Measurements from ENCODE around the gene CASP14.
"Not testable (repeated sequence)": the region's sequence is repeated elsewhere in the genome, so short reads cannot be mapped to it uniquely, and the experiment has no call there.

The CASP14 gene, protein sequence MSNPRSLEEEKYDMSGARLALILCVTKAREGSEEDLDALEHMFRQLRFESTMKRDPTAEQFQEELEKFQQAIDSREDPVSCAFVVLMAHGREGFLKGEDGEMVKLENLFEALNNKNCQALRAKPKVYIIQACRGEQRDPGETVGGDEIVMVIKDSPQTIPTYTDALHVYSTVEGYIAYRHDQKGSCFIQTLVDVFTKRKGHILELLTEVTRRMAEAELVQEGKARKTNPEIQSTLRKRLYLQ

DNA sequence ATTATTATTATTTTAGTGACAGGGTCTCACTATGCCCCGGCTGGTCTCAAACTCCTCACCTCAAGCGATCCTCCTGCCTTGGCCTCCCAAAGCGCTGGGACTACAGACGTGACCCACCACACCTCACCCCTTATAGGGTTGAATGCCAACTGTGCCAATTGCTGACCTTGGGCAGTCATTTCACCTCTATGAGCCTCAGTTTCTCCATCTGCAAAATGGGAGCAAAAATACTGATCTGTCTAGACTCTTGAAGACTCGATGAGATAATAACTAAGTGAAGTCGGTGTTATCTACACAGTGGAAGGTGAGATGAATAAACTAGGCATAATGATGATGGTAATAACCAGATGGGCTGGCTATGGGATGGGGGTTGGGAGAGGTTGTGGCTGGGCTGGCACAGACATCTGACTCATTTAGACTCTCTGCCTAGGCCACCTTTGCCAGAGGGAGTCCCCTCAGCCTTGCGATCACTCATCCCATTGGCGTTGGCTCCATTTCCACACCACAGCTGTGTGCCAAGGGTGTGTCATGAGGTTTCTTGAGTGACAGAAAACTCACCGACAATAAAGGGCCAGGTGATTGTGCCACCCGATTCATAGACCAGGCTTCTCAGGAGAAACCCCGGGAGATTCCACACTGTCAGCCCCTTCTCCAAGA is at the start of gene CASP14:
Gene CASP14, plus strand, starts transcription at position 596 of the 657 bp plus-strand sequence. CDS start 2,772 bp downstream, outside the sequence.
- TF ChIP-seq, protein P1, sequence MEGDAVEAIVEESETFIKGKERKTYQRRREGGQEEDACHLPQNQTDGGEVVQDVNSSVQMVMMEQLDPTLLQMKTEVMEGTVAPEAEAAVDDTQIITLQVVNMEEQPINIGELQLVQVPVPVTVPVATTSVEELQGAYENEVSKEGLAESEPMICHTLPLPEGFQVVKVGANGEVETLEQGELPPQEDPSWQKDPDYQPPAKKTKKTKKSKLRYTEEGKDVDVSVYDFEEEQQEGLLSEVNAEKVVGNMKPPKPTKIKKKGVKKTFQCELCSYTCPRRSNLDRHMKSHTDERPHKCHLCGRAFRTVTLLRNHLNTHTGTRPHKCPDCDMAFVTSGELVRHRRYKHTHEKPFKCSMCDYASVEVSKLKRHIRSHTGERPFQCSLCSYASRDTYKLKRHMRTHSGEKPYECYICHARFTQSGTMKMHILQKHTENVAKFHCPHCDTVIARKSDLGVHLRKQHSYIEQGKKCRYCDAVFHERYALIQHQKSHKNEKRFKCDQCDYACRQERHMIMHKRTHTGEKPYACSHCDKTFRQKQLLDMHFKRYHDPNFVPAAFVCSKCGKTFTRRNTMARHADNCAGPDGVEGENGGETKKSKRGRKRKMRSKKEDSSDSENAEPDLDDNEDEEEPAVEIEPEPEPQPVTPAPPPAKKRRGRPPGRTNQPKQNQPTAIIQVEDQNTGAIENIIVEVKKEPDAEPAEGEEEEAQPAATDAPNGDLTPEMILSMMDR (IDR thresholded peaks at IDR 0.05; ENCODE audit: low read depth, low read length): no peak
- TF ChIP-seq MYC (IDR thresholded peaks at IDR 0.05; ENCODE audit: low read depth, low read length): no peak
- TF ChIP-seq POLR2A (IDR thresholded peaks at IDR 0.05; ENCODE audit: extremely low read depth, insufficient read length): no peak
- TF ChIP-seq, protein P2, sequence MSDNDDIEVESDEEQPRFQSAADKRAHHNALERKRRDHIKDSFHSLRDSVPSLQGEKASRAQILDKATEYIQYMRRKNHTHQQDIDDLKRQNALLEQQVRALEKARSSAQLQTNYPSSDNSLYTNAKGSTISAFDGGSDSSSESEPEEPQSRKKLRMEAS (IDR thresholded peaks at IDR 0.05; ENCODE audit: low read depth, low read length): no peak
- no peak within 1 kb of the TSS for H3K4me3 ChIP-seq (ENCODE audit: low read depth, low read length)
- DNase-seq (ENCODE audit: low read depth): no peak

DNA sequence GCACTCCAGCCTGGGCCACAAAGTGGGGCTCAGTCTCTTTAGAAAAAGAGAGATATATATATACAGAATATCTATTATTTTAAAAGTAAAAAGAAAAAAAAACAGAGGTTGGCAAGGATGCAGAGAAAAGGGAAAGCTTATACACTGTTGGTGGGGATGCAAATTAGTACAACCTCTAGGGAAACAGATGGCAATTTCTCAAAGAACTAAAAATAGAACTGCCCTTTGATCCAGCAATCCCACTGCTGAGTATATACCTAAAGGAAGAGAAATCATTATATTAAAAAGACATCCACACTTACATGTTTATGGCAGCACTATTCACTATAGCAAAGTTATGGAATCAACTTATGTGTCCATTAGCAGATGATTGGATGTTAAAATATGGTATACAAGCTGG is 41.0 kb upstream of the CASP14 start:
- H3K4me3 ChIP-seq (ENCODE audit: low read depth, low read length): no peak overlapping the region
- DNase-seq (ENCODE audit: low read depth): no peak
- TF ChIP-seq POLR2A (IDR thresholded peaks at IDR 0.05; ENCODE audit: extremely low read depth, insufficient read length) (no peak), MYC (IDR thresholded peaks at IDR 0.05; ENCODE audit: low read depth, low read length) (no peak)
- TF ChIP-seq, protein P1 (IDR thresholded peaks at IDR 0.05; ENCODE audit: low read depth, low read length): no peak
- TF ChIP-seq, protein P2 (IDR thresholded peaks at IDR 0.05; ENCODE audit: low read depth, low read length): no peak

DNA sequence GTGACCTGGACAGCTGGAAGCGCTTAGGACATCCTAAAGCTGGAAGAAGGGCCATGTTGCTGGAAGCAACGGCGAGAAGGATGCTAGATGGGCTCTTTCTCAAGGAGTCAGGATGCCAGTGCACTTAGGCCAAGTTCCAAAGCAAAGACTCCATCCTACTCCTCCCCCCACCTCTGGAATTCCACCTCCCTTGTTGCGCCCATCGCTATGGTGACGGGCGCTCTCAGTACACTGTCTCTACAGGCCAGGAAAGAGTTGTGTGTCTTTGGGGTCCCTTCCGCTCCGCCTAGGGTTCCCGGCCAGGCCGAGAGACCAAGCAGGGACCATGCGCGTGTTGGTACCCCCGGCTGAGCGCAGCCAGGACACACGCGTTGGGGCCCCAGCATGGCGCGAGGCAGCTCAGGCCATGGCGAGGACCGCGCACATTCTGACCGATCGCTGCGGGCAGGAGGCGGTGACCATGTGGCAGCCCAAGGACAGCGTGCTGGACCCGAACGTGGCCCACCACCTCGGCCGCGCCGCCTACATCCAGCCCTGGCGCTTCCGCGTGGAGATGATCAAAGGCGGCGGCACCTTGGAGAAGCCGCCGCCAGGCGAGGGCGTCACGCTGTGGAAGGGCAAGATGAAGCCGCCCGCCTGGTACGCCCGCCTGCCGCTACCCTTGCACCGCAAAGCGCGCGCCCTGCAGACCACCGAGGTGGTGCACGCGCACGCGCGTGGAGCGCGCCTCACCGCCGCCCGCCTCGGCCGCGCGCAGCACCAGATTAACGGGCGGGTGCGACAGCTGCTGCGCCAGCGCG is 38.6 kb upstream of the CASP14 start:
- TF ChIP-seq, protein P2 (IDR thresholded peaks at IDR 0.05; ENCODE audit: low read depth, low read length): no peak
- TF ChIP-seq POLR2A (IDR thresholded peaks at IDR 0.05; ENCODE audit: extremely low read depth, insufficient read length) (no peak), MYC (IDR thresholded peaks at IDR 0.05; ENCODE audit: low read depth, low read length) (no peak)
- TF ChIP-seq, protein P1 (IDR thresholded peaks at IDR 0.05; ENCODE audit: low read depth, low read length): no peak
- no peak for DNase-seq (ENCODE audit: low read depth)
- H3K4me3 ChIP-seq (ENCODE audit: low read depth, low read length): no peak overlapping the region

DNA sequence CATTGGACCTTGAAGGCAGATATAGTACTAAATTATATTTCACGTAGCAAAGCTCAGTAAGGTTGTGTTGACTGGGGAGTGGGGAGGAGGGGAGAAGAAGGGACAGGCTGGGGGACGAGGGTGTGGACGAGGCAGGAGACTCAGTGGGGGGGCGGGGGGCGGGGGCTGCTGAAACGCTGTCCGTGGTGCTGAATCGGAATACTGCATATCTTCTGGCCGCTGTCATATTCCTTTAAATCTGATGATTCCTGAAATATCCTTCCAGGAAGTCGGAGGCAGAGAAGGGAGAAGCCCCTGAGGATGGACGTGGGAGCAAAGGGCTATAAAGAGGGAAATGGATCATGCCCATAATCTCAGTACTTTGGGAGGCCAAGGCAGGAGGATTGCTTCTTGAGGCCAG is 34.7 kb upstream of the CASP14 start:
- H3K4me3 ChIP-seq (ENCODE audit: low read depth, low read length): no peak overlapping the region
- TF ChIP-seq POLR2A (IDR thresholded peaks at IDR 0.05; ENCODE audit: extremely low read depth, insufficient read length) (no peak), MYC (IDR thresholded peaks at IDR 0.05; ENCODE audit: low read depth, low read length) (no peak)
- TF ChIP-seq, protein P1 (IDR thresholded peaks at IDR 0.05; ENCODE audit: low read depth, low read length): no peak
- TF ChIP-seq, protein P2 (IDR thresholded peaks at IDR 0.05; ENCODE audit: low read depth, low read length): no peak
- peak; percentile 15 for DNase-seq (ENCODE audit: low read depth)

DNA sequence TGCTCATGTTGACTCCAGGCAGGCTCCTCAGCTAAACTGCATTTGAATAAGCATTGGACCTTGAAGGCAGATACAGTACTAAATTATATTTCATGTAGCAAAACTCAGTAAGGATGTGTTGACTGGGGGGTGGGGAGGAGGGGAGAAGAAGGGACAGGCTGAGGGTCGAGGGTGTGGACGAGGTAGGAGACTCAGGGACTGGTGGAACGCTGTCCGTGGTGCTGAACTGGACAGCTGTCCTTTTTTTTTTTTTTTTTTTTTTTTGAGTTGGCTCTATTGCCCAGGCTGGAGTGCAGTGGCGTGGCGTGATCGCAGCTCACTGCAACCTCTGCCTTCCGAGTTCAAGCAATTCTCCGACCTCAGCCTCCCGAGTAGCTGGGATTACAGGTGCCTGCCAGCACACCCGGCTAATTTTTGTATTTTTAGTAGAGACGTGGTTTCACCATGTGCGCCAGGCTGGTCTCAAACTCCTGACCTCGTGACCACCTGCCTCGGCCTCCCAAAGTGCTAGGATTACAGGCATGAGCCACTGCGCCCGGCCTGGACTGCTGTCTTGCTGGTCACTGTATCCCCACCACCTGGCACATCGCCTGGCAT is 33.2 kb upstream of the CASP14 start:
- no peak overlapping the region for H3K4me3 ChIP-seq (ENCODE audit: low read depth, low read length)
- DNase-seq (ENCODE audit: low read depth): peak; percentile 41
- TF ChIP-seq POLR2A (IDR thresholded peaks at IDR 0.05; ENCODE audit: extremely low read depth, insufficient read length) (no peak), MYC (IDR thresholded peaks at IDR 0.05; ENCODE audit: low read depth, low read length) (no peak)
- TF ChIP-seq, protein P2 (IDR thresholded peaks at IDR 0.05; ENCODE audit: low read depth, low read length): no peak
- TF ChIP-seq, protein P1 (IDR thresholded peaks at IDR 0.05; ENCODE audit: low read depth, low read length): no peak

DNA sequence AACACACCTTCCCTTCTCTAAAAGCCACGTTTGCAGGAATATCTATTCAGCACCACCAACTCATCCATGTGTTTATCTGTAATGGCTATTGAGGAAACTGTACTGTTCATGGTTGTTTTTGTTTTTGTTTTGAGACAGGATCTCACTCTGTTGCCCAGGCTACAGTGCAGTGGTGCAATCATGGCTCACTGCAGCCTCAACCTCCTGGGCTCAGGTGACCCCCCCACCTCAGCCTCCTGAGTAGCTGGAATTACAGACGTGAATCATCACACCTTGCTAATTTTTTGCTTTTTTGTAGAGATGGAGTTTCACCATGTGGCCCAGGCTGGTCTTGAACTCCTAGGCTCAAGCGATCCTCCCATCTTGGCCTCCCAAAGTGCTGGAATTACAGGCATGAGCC is 30.4 kb upstream of the CASP14 start:
- DNase-seq (ENCODE audit: low read depth); H3K4me3 ChIP-seq (ENCODE audit: low read depth, low read length): not testable (repeated sequence)

All from NB4 (cell line).